Astrocyte of the cerebellum (primary cell): ENCODE results near the gene IL34.

ENCODE experiments used
- DNase-seq: peaks from one replicate; pipeline ENCODE4 v3.0.0-alpha.2; 2011; ENCODE audit warnings: low read depth
- H3K4me3 ChIP-seq: 2 replicates; pipeline ENCODE4 v1.5.1; 2011; ENCODE audit warnings: mild to moderate bottlenecking, low read depth, low read length, moderate library complexity
- CTCF ChIP-seq: IDR thresholded peaks from 2 replicates; pipeline ENCODE4 v1.5.1; 2012; ENCODE audit warnings: low read length, low read depth, moderate library complexity, mild to moderate bottlenecking; ENCODE audit errors: missing control alignments
- in situ Hi-C: cut with HindIII; loops from 2 replicates; pipeline ENCODE4 v1.10.0; 2017; ENCODE audit warnings: low sequenced_read_pairs

The IL34 gene

GRCh38 chr16:70700101-70701020 lies 54.0 kb downstream of the IL34 start:
- peak; percentile 27 for DNase-seq
- no peak for TF ChIP-seq CTCF
- no peak overlapping the region for H3K4me3 ChIP-seq
- in situ Hi-C loops = no loop called here

GRCh38 chr16:70701036-70701435 lies 54.7 kb downstream of the IL34 start:
- DNase-seq = no peak
- in situ Hi-C loops = no loop called here
- H3K4me3 ChIP-seq = no peak overlapping the region
- peak; percentile 5 for TF ChIP-seq CTCF

DNA sequence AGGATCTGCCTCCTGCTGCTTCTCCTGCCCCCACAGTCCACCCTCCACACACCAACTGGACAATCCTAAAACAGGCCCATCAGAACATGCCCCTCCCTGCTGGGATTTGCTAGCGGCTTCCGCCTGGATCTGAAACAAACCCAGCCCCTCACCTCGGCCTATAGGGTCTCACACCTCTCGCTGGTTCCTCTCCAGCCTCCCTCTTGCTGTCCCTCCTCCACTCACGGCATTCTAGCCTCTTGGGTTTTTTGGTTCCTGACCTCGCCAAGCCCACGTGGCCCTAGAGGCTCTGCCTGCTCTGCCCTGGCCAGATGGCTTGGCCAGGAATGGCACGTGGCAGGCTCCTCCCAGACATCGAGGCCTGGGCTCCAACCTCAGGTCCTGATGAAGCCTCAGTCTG lies 55.2 kb downstream of the IL34 start:
- in situ Hi-C loops = no loop called here
- TF ChIP-seq CTCF = no peak
- H3K4me3 ChIP-seq = no peak overlapping the region
- DNase-seq = no peak

GRCh38 chr16:70701998-70702397 lies 55.6 kb downstream of the IL34 start:
- in situ Hi-C loops = no loop called here
- no peak for DNase-seq
- TF ChIP-seq CTCF = no peak
- no peak overlapping the region for H3K4me3 ChIP-seq

GRCh38 chr16:70702624-70703023 lies 56.3 kb downstream of the IL34 start:
- no peak for DNase-seq
- no peak for TF ChIP-seq CTCF
- no peak overlapping the region for H3K4me3 ChIP-seq
- in situ Hi-C loops = no loop called here

GRCh38 chr16:70703041-70703834 lies 56.9 kb downstream of the IL34 start:
- in situ Hi-C loops = no loop called here
- peak; percentile 41 for TF ChIP-seq CTCF
- no peak overlapping the region for H3K4me3 ChIP-seq
- DNase-seq = peak; percentile 75
